Gastroesophageal sphincter (tissue), 3 donors: ENCODE measurements around the gene ZNF487.

Source experiments
- POLR2A ChIP-seq, 2 donors: fragments of 450-650 bp; IDR thresholded peaks; one replicate each; pipeline ENCODE4 v1.6.1; 2017; ENCODE audit warnings: antibody characterized with exemption in 2 of 2, mild to moderate bottlenecking in 2 of 2, moderate library complexity in 1 of 2
- POLR2AphosphoS5 ChIP-seq: sonication (generic); formaldehyde crosslinking; IDR thresholded peaks from one replicate; pipeline ENCODE4 v1.6.1; 2017; ENCODE audit warnings: antibody characterized with exemption
- TF ChIP-seq, protein P1 (sequence below), 4 experiments: fragments of 200-600 bp in 2 of 4; fragments of 450-650 bp in 2 of 4; sonication (generic) in 1 of 4; IDR thresholded peaks; one replicate each; pipeline ENCODE4 v1.5.1; 2017 to 2019; ENCODE audit warnings: antibody characterized with exemption in 4 of 4, mild to moderate bottlenecking in 2 of 4, moderate library complexity in 2 of 4

DNA sequence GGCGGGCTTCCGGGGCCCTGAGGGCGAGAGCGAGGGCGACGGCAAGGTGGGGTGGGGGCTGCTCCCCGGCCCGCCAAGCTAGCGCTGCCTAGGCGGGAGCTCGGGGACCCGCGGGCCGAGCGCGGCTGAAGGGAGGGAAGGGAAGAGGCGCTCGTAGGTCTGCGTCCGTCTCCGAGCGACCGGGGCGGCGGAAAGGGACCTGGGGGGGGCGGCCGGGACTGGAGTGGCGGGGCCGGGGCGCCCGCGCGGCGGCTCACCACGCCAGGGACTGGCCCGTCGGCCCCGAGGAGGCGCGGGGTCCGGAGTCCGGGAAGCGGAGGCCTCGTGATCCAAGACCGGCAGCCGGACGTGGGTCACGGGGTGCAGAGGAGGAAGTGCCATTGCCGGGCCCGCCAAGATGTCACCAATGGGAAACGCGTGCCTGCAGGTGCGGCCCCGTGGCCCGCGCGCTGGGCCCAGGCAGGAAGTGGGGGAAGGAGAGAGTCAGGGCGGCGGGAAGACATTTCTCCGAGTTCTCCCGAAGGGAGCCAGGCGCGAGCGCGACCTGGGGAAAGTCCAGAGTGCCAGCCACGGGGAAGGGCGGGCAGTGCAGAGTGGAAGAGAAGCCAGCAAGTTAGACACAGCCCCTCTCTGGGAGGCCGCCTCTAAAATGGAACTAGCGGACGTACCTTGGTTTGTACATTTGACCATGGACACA is 39.8 kb upstream of the ZNF487 start:
- TF ChIP-seq, protein P1, sequence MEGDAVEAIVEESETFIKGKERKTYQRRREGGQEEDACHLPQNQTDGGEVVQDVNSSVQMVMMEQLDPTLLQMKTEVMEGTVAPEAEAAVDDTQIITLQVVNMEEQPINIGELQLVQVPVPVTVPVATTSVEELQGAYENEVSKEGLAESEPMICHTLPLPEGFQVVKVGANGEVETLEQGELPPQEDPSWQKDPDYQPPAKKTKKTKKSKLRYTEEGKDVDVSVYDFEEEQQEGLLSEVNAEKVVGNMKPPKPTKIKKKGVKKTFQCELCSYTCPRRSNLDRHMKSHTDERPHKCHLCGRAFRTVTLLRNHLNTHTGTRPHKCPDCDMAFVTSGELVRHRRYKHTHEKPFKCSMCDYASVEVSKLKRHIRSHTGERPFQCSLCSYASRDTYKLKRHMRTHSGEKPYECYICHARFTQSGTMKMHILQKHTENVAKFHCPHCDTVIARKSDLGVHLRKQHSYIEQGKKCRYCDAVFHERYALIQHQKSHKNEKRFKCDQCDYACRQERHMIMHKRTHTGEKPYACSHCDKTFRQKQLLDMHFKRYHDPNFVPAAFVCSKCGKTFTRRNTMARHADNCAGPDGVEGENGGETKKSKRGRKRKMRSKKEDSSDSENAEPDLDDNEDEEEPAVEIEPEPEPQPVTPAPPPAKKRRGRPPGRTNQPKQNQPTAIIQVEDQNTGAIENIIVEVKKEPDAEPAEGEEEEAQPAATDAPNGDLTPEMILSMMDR (IDR thresholded peaks at IDR 0.05): peak in 1 of 4 experiments; percentile 10
- peak; percentile 78 for TF ChIP-seq POLR2AphosphoS5
- peak; percentile 66 to 75 for TF ChIP-seq POLR2A (IDR thresholded peaks at IDR 0.05)
